ENCODE results near the gene CYP24A1. TPM values are rescaled to one million over a fixed set of nuclear protein-coding genes. Genes with fewer than 3 reads are reported as not detected.

Gene CYP24A1
- polyA plus RNA-seq, 1 of the 3 experiments (the other 2 are of a cell fraction): 8.8 TPM

DNA sequence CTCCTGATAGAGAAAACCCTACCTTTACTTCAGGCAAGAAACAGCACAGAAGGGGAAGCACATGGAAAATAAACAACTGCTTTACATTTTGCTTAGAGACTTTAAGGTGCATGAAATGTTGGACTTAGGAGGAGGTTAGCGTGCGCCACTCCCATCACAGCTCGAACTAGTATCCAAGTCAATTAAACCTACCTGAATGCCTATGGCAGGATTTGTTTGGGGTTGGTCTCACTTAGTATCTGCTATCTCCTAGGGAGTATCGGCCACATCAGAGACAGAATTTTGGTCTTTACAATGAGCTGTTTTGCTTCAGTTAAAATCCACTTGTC lies 12.0 kb downstream of the CYP24A1 start:
- Histone ChIP-seq H3K9ac (no peak overlapping the region), H3K4me3 (ENCODE audit: low read depth in 2 of 2, low read length in 1 of 2) (no peak overlapping the region), H2AFZ (ENCODE audit: low read depth) (no peak overlapping the region), H3K36me3 (replicated peaks in 1 of 2; ENCODE audit: control insufficient read depth in 1 of 2, insufficient read depth in 2 of 2, low read length in 1 of 2) (no peaks in the 10 kb centered on the region), H3K27me3 (ENCODE audit: insufficient read depth) (no peaks in the 10 kb centered on the region), H3F3A (replicated peaks; ENCODE audit: insufficient read depth) (no peaks in the 10 kb centered on the region), H3K4me1 (ENCODE audit: control insufficient read depth in 1 of 2, insufficient read depth in 2 of 2, low read depth in 1 of 2, low read length in 1 of 2) (no peaks in the 10 kb centered on the region; a peak in 1 of 4 replicates), H3K79me2 (ENCODE audit: insufficient read depth) (no peaks in the 10 kb centered on the region), H3K9me3 (no peaks in the 10 kb centered on the region), H3K27ac (ENCODE audit: low read depth in 2 of 2, low read length in 1 of 2) (no peak overlapping the region), H3K9me2 (no peaks in the 10 kb centered on the region), H3K4me2 (no peak overlapping the region), H4K20me1 (ENCODE audit: insufficient read depth) (no peaks in the 10 kb centered on the region)
- ChIA-PET CTCF (interaction anchor here (1.0 kb wide), 1 partner anchor 38 kb away, joined by 3 read pairs; no protein-coding TSS in a partner anchor), POLR2A (no interaction called here)
- no peak for DNase-seq
- WGBS (ENCODE audit: low lambda C conversion rate): 88% methylated on average over 4 of the region's 4 CpGs
- TF ChIP-seq, protein P1, sequence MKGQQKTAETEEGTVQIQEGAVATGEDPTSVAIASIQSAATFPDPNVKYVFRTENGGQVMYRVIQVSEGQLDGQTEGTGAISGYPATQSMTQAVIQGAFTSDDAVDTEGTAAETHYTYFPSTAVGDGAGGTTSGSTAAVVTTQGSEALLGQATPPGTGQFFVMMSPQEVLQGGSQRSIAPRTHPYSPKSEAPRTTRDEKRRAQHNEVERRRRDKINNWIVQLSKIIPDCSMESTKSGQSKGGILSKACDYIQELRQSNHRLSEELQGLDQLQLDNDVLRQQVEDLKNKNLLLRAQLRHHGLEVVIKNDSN (IDR thresholded peaks at IDR 0.05; ENCODE audit: borderline replicate concordance, low read depth): no peak
- no peak for TF ChIP-seq RFX5 (IDR thresholded peaks at IDR 0.05; ENCODE audit: low read length)
- no peak for TF ChIP-seq TCF12 (IDR thresholded peaks at IDR 0.05)
- TF ChIP-seq JUND (IDR thresholded peaks at IDR 0.05): no peak
- TF ChIP-seq POLR2AphosphoS5 (IDR thresholded peaks at IDR 0.05; ENCODE audit: low read depth, low read length): no peak
- no peak for TF ChIP-seq NFIC (IDR thresholded peaks at IDR 0.05; ENCODE audit: borderline replicate concordance)
- TF ChIP-seq RAD21 (IDR thresholded peaks at IDR 0.05; ENCODE audit: low read length): no peak
- no peak for TF ChIP-seq GABPA (IDR thresholded peaks at IDR 0.05; ENCODE audit: low read depth)
- no peak for TF ChIP-seq TEAD4 (IDR thresholded peaks at IDR 0.05; ENCODE audit: borderline replicate concordance, insufficient read depth)

DNA sequence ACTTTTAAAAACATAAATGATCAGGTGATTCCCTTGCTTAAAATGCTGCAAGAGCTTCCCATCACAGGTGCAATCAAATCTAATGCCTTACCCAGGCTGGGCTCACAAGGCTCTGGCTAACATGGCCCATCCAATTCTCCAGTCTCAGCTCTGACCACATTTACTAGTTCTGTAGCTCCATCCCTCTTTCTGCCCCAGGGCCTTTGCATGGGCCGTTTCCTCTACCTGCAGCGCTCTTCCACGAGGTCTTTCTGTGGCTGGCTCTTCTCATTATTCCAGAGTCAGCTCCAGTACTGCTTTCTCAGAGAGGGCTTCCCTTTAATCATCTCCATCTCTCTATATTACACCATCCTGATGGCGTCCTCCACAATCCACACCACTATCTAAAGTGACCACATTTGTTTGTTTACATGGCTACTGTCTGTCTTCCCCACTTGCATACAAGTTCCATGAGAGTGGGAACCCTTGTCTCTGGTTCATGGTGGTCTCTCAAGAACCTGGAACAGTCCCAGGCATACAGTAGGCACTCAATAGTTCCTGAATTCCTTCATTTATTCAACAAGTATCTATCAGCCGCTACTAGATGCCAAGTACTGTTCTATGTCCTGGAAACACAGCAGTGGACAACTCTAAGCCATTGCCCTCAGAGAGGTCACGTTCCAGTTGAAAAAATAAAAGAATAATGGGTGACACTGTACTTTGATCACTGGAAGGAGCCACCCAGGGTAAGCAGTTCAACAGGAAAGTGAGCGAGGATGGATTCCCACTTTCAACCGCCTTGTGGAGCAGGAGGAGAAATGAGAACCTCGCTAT lies 12.6 kb downstream of the CYP24A1 start:
- 84% methylated on average over 9 of the region's 9 CpGs for WGBS (ENCODE audit: low lambda C conversion rate)
- no peak for DNase-seq
- Histone ChIP-seq H3K4me1 (ENCODE audit: control insufficient read depth in 1 of 2, insufficient read depth in 2 of 2, low read depth in 1 of 2, low read length in 1 of 2) (no peaks in the 10 kb centered on the region; a peak in 1 of 4 replicates), H3K27ac (ENCODE audit: low read depth in 2 of 2, low read length in 1 of 2) (no peak overlapping the region), H3F3A (replicated peaks; ENCODE audit: insufficient read depth) (no peaks in the 10 kb centered on the region), H3K36me3 (replicated peaks in 1 of 2; ENCODE audit: control insufficient read depth in 1 of 2, insufficient read depth in 2 of 2, low read length in 1 of 2) (no peaks in the 10 kb centered on the region), H3K4me3 (ENCODE audit: low read depth in 2 of 2, low read length in 1 of 2) (no peak overlapping the region), H4K20me1 (ENCODE audit: insufficient read depth) (no peaks in the 10 kb centered on the region), H3K9ac (no peak overlapping the region), H3K4me2 (no peak overlapping the region), H3K27me3 (ENCODE audit: insufficient read depth) (no peaks in the 10 kb centered on the region), H3K9me2 (no peaks in the 10 kb centered on the region), H3K79me2 (ENCODE audit: insufficient read depth) (no peaks in the 10 kb centered on the region), H2AFZ (ENCODE audit: low read depth) (no peak overlapping the region), H3K9me3 (no peaks in the 10 kb centered on the region)
- TF ChIP-seq, protein P2, sequence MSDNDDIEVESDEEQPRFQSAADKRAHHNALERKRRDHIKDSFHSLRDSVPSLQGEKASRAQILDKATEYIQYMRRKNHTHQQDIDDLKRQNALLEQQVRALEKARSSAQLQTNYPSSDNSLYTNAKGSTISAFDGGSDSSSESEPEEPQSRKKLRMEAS (IDR thresholded peaks at IDR 0.05; ENCODE audit: low read depth): no peak
- TF ChIP-seq MXI1 (IDR thresholded peaks at IDR 0.05; ENCODE audit: low read depth, low read length) (no peak), RAD21 (IDR thresholded peaks at IDR 0.05; ENCODE audit: low read length) (no peak), SIN3A (IDR thresholded peaks at IDR 0.05; ENCODE audit: borderline replicate concordance, low read depth, low read length) (no peak)
- ChIA-PET CTCF (interaction anchor here (0.9 to 1.4 kb wide), 5 partner anchors 10 to 64 kb away, joined by 3 to 5 read pairs (median 3); no protein-coding TSS in a partner anchor), POLR2A (no interaction called here)

Data from SK-N-SH (cell line).